CD14-positive monocyte (primary cell): ENCODE results near the gene HYDIN. TPM values are rescaled to one million over a fixed set of nuclear protein-coding genes. Genes with fewer than 3 reads are reported as not detected.

Source experiments
- DNase-seq, 3 donors: peaks; one replicate each; pipeline ENCODE4 v3.0.0-alpha.2; 2011 to 2022
- H2AFZ ChIP-seq: 2 replicates; pipeline ENCODE4 v1.6.0; 2012; ENCODE audit warnings: mild to moderate bottlenecking, low read depth, low read length, inconsistent platforms; ENCODE audit not compliant: insufficient read depth, poor library complexity, severe bottlenecking
- H3K27ac ChIP-seq, 2 donors: 1 replicate in 1 of 2; 2 replicates in 1 of 2; pipeline ENCODE4 v1.5.1; 2012 to 2013; ENCODE audit warnings: low read length in 2 of 2, control low read depth in 1 of 2, inconsistent platforms in 1 of 2, low read depth in 1 of 2, mild to moderate bottlenecking in 1 of 2
- H3K27me3 ChIP-seq, 2 donors: one replicate each; pipeline versions ENCODE4 v1.6.0 to v1.6.1; 2011 to 2013; ENCODE audit warnings: low read length in 2 of 2; ENCODE audit not compliant: control insufficient read depth in 2 of 2, insufficient read depth in 2 of 2
- H3K36me3 ChIP-seq, 2 donors: replicated peaks in 1 of 2; 1 replicate in 1 of 2; 2 replicates in 1 of 2; pipeline versions ENCODE4 v1.5.1 to v1.6.1; 2012 to 2013; ENCODE audit warnings: low read length in 2 of 2, control low read depth in 1 of 2, inconsistent platforms in 1 of 2, mild to moderate bottlenecking in 1 of 2; ENCODE audit not compliant: insufficient read depth in 2 of 2, control insufficient read depth in 1 of 2
- H3K4me1 ChIP-seq, 2 donors: 1 replicate in 1 of 2; 2 replicates in 1 of 2; pipeline versions ENCODE4 v1.5.1 to v1.6.1; 2012 to 2013; ENCODE audit warnings: low read length in 2 of 2, control low read depth in 1 of 2, inconsistent platforms in 1 of 2, mild to moderate bottlenecking in 1 of 2, moderate library complexity in 1 of 2; ENCODE audit not compliant: insufficient read depth in 2 of 2, control insufficient read depth in 1 of 2
- H3K4me2 ChIP-seq: replicated peaks from 2 replicates; pipeline ENCODE3; 2012; ENCODE audit warnings: low read length, moderate library complexity, mild to moderate bottlenecking; ENCODE audit not compliant: poor library complexity, severe bottlenecking; ENCODE audit errors: extremely low read depth
- H3K4me3 ChIP-seq, 3 experiments: fragments of 200-600 bp in 1 of 3; sonication (generic) in 1 of 3; replicated peaks in 1 of 3; 1 replicate in 2 of 3; 2 replicates in 1 of 3; pipeline ENCODE4 v1.5.1; 2011 to 2013; ENCODE audit warnings: low read length in 3 of 3, mild to moderate bottlenecking in 3 of 3, control low read depth in 2 of 3, low read depth in 2 of 3, inconsistent platforms in 1 of 3, moderate library complexity in 1 of 3
- H3K79me2 ChIP-seq: 2 replicates; pipeline ENCODE4 v1.6.0; 2012; ENCODE audit warnings: mild to moderate bottlenecking, control low read depth, inconsistent platforms, low read length, moderate library complexity; ENCODE audit not compliant: insufficient read depth
- H3K9ac ChIP-seq: 2 replicates; pipeline ENCODE4 v1.6.0; 2017; ENCODE audit warnings: low read length, mild to moderate bottlenecking; ENCODE audit not compliant: insufficient read depth, poor library complexity, severe bottlenecking
- H3K9me3 ChIP-seq, 2 donors: replicated peaks in 1 of 2; 1 replicate in 1 of 2; 2 replicates in 1 of 2; pipeline versions ENCODE4 v1.5.1 to v1.6.1; 2012 to 2013; ENCODE audit warnings: low read length in 2 of 2, control low read depth in 1 of 2; ENCODE audit not compliant: control insufficient read depth in 1 of 2, insufficient read depth in 1 of 2
- H4K20me1 ChIP-seq: 2 replicates; pipeline ENCODE4 v1.6.0; 2012; ENCODE audit warnings: mild to moderate bottlenecking, low read length, control low read depth, moderate library complexity; ENCODE audit not compliant: insufficient read depth
- H3K27ac Mint-ChIP-seq, 7 donors: one replicate each; pipeline ENCODE4 v1.8.0; 2020; ENCODE audit warnings: mild to moderate bottlenecking in 7 of 7, mixed read lengths in 7 of 7, moderate library complexity in 6 of 7, inconsistent platforms in 2 of 7
- H3K27me3 Mint-ChIP-seq, 3 donors: one replicate each; pipeline ENCODE4 v1.8.0; 2021 to 2022; ENCODE audit warnings: low read depth in 3 of 3, mild to moderate bottlenecking in 3 of 3, mixed read lengths in 3 of 3, moderate library complexity in 3 of 3, inconsistent platforms in 1 of 3
- H3K36me3 Mint-ChIP-seq, 2 donors: one replicate each; pipeline ENCODE4 v1.8.0; 2020; ENCODE audit warnings: mixed read lengths in 2 of 2, inconsistent platforms in 1 of 2, mild to moderate bottlenecking in 1 of 2
- H3K4me1 Mint-ChIP-seq: one replicate; pipeline ENCODE4 v1.8.0; 2020; ENCODE audit warnings: mild to moderate bottlenecking, mixed read lengths
- H3K4me3 Mint-ChIP-seq, 2 donors: one replicate each; pipeline ENCODE4 v1.8.0; 2020; ENCODE audit warnings: mild to moderate bottlenecking in 2 of 2, mixed read lengths in 2 of 2, moderate library complexity in 1 of 2
- H3K9me3 Mint-ChIP-seq, 7 donors: one replicate each; pipeline ENCODE4 v1.8.0; 2020 to 2022; ENCODE audit warnings: mixed read lengths in 7 of 7, mild to moderate bottlenecking in 6 of 7, moderate library complexity in 6 of 7, inconsistent platforms in 2 of 7
- CTCF ChIP-seq: fragments of 200-600 bp; IDR thresholded peaks from one replicate; pipeline ENCODE4 v1.8.0; 2022; ENCODE audit warnings: antibody characterized with exemption, mild to moderate bottlenecking
- WGBS: methylation state at CpG from one replicate; pipeline ENCODE4 v1.1.5; 2013; ENCODE audit warnings: missing lambda C conversion rate; ENCODE audit not compliant: insufficient coverage; 5-methylcytosine and 5-hydroxymethylcytosine counted together
- intact Hi-C, 2 donors: fragments of 100-400 bp; cut with micrococcal nuclease; formaldehyde crosslinking; loops; one replicate each; pipeline versions ENCODE4 v1.15.0 to v1.15.1; 2023
- polyA plus RNA-seq, 3 donors: library from polyadenylated mRNA; depleted of rRNA in 1 of 3; unstranded in 2 of 3; stranded (reverse) in 1 of 3; fragments of 300-500 nt in 2 of 3; fragments of >200 nt in 1 of 3; fragmentation: Illumina TruSeq in 2 of 3; gene quantifications; 1 replicate in 2 of 3; 2 replicates in 1 of 3; pipeline ENCODE4 v1.2.3, GENCODE V29; 2012 to 2021

HYDIN gene
- polyA plus RNA-seq, 3 donors = not detected

GRCh38 chr16:71201556-71201955 is 29.0 kb downstream of the HYDIN start:
- WGBS = 33% methylated on average over 2 of the region's 2 CpGs
- H3K9ac ChIP-seq = no peak overlapping the region
- DNase-seq = no peak
- no peak for TF ChIP-seq CTCF
- no peaks in the 10 kb centered on the region for H3K36me3 ChIP-seq
- intact Hi-C loops = no loop called here
- Mint-ChIP-seq H3K36me3 (no peaks in the 10 kb centered on the region), H3K4me3 (no peak overlapping the region), H3K27ac (no peak overlapping the region), H3K27me3 (peaks cover 2 to 11% (median 2%) of the 10 kb centered on the region in 3 donors), H3K9me3 (peaks cover 3 to 17% (median 12%) of the 10 kb centered on the region in 7 donors), H3K4me1 (no peaks in the 10 kb centered on the region)
- no peaks in the 10 kb centered on the region for H3K4me1 ChIP-seq
- H3K4me2 ChIP-seq = no peak overlapping the region
- peaks cover 0 to 16% of the 10 kb centered on the region in 2 donors for H3K9me3 ChIP-seq
- no peak overlapping the region for H2AFZ ChIP-seq
- H3K27ac ChIP-seq = no peak overlapping the region
- H3K79me2 ChIP-seq = no peaks in the 10 kb centered on the region
- no peaks in the 10 kb centered on the region for H3K27me3 ChIP-seq
- no peaks in the 10 kb centered on the region for H4K20me1 ChIP-seq
- H3K4me3 ChIP-seq = no peak overlapping the region

GRCh38 chr16:71201054-71201453 is 29.5 kb downstream of the HYDIN start:
- Mint-ChIP-seq H3K36me3 (no peaks in the 10 kb centered on the region), H3K4me3 (no peak overlapping the region), H3K4me1 (no peaks in the 10 kb centered on the region), H3K27ac (no peak overlapping the region), H3K9me3 (peaks cover 3 to 16% (median 12%) of the 10 kb centered on the region in 7 donors), H3K27me3 (peaks cover 2 to 11% (median 2%) of the 10 kb centered on the region in 3 donors)
- Histone ChIP-seq H3K9ac (no peak overlapping the region), H3K36me3 (no peaks in the 10 kb centered on the region), H3K4me1 (no peaks in the 10 kb centered on the region), H3K4me3 (no peak overlapping the region), H3K9me3 (peaks cover 0 to 15% of the 10 kb centered on the region in 2 donors), H4K20me1 (no peaks in the 10 kb centered on the region), H3K27ac (no peak overlapping the region), H3K79me2 (no peaks in the 10 kb centered on the region), H3K27me3 (no peaks in the 10 kb centered on the region), H3K4me2 (no peak overlapping the region), H2AFZ (no peak overlapping the region)
- whole genome bisulfite sequencing = 83% methylated on average over 1 of the region's 1 CpG
- no peak for TF ChIP-seq CTCF
- no peak for DNase-seq
- intact Hi-C loops = no loop called here
